ENCODE measurements around the gene FOXO6.

The FOXO6 gene

DNA sequence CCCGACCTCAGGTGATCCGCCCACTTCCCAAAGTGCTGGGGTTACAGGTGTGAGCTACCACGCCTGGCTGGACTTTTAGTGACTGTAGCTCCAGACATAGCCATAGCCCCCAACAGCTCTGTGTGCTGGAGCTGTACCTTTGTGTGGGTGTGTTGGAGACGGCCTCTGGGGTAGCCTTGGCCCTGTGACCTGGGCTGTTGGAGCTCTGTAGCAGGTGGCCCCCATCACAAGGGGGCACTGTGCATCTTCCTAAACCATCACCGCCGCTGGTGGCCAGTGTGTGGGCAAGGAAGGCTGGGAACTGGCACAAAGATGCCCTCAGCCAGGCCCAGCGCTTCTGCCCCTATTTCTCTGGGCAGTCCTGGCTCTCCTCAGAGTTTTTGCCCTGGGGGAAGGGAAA lies 38.4 kb upstream of the FOXO6 start:
- DNase-seq (ENCODE audit: extremely low read depth, low read depth), result no peak
- no peak overlapping the region for H3K4me3 ChIP-seq (replicated peaks; ENCODE audit: low read depth, low read length)
- TF ChIP-seq, protein P1, sequence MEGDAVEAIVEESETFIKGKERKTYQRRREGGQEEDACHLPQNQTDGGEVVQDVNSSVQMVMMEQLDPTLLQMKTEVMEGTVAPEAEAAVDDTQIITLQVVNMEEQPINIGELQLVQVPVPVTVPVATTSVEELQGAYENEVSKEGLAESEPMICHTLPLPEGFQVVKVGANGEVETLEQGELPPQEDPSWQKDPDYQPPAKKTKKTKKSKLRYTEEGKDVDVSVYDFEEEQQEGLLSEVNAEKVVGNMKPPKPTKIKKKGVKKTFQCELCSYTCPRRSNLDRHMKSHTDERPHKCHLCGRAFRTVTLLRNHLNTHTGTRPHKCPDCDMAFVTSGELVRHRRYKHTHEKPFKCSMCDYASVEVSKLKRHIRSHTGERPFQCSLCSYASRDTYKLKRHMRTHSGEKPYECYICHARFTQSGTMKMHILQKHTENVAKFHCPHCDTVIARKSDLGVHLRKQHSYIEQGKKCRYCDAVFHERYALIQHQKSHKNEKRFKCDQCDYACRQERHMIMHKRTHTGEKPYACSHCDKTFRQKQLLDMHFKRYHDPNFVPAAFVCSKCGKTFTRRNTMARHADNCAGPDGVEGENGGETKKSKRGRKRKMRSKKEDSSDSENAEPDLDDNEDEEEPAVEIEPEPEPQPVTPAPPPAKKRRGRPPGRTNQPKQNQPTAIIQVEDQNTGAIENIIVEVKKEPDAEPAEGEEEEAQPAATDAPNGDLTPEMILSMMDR (IDR thresholded peaks at IDR 0.05; ENCODE audit: low read depth, low read length, missing control alignments), result peak; percentile 63

DNA sequence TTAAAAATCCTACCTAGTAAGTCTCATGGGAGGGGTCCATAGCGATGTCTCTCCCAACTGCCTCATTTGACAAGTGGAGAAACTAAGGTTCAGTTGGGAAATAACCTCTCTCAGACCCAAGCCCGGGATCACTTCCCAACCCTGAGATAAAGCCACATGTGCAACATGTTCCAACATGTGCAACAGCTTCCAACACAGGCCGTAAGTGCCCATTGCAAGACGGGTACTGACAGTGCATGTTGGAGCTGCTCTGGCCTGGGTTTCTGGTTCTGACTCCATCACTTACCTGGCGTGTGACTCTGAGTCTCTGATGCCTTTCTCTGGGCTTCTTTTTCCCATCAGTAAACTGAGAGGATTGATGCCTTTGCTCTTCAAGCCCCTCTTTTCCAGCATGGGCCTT lies 38.0 kb upstream of the FOXO6 start:
- TF ChIP-seq, protein P1 (IDR thresholded peaks at IDR 0.05; ENCODE audit: low read depth, low read length, missing control alignments), result no peak
- H3K4me3 ChIP-seq (replicated peaks; ENCODE audit: low read depth, low read length), result no peak overlapping the region
- DNase-seq (ENCODE audit: extremely low read depth, low read depth), result no peak

DNA sequence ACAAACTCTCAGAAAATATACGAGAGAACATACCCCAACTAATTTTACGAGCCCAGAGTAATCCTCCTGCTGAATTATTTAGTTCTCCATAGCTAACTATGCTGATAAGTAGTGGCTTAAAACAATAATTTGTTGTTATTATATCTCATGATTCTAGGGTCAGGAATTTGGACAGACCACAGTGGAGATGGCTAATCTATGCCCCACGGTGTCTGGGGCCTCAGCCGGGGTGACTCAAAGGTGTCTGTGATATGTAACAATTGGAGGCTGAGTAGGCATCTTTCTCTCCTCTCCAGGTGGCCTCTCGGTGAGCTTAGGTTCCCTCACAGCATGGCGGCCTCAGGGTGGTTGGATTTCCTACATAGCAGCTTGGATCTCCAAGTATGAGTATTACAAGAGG lies 35.4 kb upstream of the FOXO6 start:
- TF ChIP-seq, protein P1 (IDR thresholded peaks at IDR 0.05; ENCODE audit: low read depth, low read length, missing control alignments), result no peak

DNA sequence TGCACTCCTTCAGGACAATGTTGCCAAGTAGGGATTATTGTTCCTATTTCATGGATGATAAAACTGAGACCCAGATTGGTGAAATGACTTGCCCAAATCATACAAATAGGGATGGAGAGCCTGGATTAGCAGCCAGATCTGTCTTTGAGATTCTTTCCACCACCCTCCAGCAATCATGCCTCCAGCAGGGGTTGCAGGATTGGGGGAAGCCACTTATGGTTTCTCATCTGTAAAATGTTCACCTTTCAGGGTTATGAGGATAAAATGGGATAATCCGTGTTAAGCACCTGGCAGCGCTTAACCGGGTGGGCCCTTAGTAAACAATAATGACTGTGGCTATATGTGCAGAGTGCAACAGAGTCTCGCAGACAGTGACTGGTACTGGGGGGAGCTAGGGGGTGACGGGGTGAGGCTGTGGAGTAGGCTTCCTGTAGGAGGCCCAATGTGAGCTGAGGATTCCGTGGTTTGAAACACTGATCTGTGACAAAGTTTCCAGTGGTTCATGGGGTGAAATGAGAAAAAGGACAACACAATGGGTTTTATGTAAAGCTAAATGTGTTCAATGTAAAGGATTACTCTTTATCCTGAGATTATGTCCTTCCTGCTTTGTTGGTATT lies 33.7 kb upstream of the FOXO6 start:
- TF ChIP-seq, protein P1 (IDR thresholded peaks at IDR 0.05; ENCODE audit: low read depth, low read length, missing control alignments), result no peak
- DNase-seq (ENCODE audit: extremely low read depth, low read depth), result no peak
- no peak overlapping the region for H3K4me3 ChIP-seq (replicated peaks; ENCODE audit: low read depth, low read length)

More for the DNA sequence above, 35.4 kb upstream of the FOXO6 start:
- DNase-seq (ENCODE audit: extremely low read depth, low read depth), result no peak
- H3K4me3 ChIP-seq (replicated peaks; ENCODE audit: low read depth, low read length), result no peak overlapping the region

DNA sequence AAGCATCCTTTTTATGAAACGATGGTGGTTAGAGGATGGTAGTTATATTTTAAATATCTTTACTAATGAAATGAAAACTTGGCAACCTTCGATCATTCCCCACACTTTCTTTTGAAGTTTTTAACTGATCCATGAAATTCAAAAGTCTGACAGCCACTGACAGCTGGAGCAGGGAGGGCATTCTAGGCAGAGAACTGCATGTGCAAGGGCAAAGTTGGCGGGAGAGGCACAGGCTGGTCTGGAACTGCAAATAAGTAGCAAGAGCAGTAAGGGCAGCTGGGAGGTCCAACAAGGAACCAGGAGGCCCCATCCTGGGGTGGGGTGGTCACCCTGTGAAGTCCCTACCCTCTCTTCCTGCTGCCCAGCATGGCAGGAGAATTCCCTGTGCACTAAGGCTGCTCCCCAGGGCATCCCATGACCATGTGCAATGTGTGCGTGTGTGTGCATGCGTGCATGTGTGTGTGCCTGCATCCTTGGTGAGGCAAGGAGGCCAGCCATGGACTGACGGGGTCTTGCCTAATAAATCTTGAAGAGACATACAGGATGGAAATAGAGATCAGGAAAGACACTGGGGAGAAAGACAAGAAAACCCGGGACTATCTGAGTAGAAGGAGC lies 33.1 kb upstream of the FOXO6 start:
- TF ChIP-seq, protein P1 (IDR thresholded peaks at IDR 0.05; ENCODE audit: low read depth, low read length, missing control alignments), result no peak
- DNase-seq (ENCODE audit: extremely low read depth, low read depth), result no peak
- no peak overlapping the region for H3K4me3 ChIP-seq (replicated peaks; ENCODE audit: low read depth, low read length)

DNA sequence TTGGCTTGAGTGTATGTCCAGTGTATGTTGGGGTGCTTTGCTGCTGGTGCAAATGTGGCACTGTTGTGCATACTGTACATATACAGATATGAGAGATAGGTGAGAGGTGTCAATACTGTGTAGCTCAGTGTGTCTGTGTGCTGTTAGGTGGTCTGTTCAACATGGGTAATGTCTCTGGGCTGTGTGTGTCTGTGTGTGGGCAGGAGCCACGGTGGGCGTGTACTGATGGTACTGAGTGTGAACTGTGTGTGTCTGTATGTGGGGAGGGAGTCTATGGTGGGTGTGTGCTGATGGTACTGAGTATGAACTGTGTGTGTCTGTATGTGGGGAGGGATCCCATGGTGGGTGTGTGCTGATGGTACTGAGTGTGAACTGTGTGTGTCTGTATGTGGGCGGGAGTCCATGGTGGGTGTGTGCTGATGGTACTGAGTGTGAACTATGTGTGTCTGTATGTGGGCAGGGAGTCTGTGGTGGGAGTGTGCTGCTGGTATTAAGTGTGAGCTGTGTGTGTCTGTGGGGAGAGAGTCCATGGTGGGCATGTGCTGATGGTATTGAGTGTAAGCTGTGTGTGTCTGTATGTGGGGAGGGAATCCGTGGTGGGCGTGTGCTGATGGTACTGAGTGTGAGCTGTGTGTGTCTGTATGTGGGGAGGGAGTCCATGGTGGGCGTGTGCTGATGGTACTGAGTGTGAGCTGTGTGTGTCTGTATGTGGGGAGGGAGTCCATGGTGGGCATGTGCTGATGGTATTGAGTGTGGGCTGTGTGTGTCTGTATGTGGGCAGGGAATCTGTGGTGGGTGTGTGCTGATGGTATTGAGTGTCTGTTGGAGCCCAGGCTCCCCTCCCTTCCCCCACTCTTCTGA lies 32.2 kb upstream of the FOXO6 start:
- TF ChIP-seq, protein P1 (IDR thresholded peaks at IDR 0.05; ENCODE audit: low read depth, low read length, missing control alignments), result no peak
- no peak overlapping the region for H3K4me3 ChIP-seq (replicated peaks; ENCODE audit: low read depth, low read length)
- DNase-seq (ENCODE audit: extremely low read depth, low read depth), result no peak
